ENCODE data around the gene NFRKB.

Gene NFRKB

GRCh38 chr11:129895126-129896041 lies at the start of gene NFRKB:
Gene NFRKB (minus strand): TSS chr11:129895578. CDS start chr11:129892849, 2,729 bp downstream.
- peak; percentile 57 for DNase-seq (ENCODE audit: low read depth)

- no peak for DNase-seq (ENCODE audit: low read depth)
These were observed 49.3 kb upstream of the NFRKB start for GRCh38 chr11:129944696-129945095.

GRCh38 chr11:129943036-129943435 lies 47.7 kb upstream of the NFRKB start:
- DNase-seq (ENCODE audit: low read depth), result no peak

DNA sequence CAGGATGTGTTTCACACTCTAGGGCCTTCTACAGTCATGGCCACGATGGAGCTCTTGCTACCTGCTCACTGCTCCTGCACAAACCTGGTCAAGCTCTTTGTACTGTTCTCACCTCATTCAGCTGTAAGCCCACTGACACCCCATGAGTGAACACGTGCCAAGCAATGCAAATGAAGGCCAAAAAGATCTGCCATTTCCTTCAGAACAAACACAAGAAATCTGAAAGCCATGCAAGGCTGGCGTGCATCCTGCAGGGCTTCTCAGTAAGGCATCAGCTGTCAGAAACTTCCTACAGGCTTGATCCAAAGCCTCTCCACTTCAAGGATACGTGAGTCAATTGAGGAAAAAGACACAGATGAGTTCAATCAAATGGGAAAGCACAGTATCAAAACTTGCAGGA lies 44.1 kb upstream of the NFRKB start:
- DNase-seq (ENCODE audit: low read depth), result no peak

- DNase-seq (ENCODE audit: low read depth), result no peak
These were observed 43.4 kb upstream of the NFRKB start for GRCh38 chr11:129938764-129939163.

GRCh38 chr11:129937592-129938238 lies 42.3 kb upstream of the NFRKB start:
- DNase-seq (ENCODE audit: low read depth), result no peak

DNA sequence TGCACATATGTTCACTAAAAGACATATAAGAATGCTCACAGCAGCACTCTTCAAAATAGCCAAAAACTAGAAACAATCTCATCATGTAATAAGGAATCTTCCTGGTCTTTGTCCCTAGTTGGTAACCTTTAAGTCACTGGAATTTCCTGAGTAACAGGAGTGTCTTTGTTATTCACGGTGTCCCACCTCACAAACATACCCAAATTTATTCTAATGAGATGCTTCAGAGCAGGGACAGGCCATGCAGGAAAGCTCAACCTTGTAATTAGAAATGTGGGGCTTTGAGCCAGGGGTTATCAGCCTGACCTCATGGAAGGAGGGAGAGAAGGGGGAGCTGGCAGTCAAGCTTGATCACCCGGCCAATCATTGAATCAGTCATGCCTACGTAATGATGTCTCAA lies 40.3 kb upstream of the NFRKB start:
- DNase-seq (ENCODE audit: low read depth), result no peak

- no peak for DNase-seq (ENCODE audit: low read depth)
These were observed 38.5 kb upstream of the NFRKB start for GRCh38 chr11:129933891-129934290.

GRCh38 chr11:129933262-129933661 lies 37.9 kb upstream of the NFRKB start:
- no peak for DNase-seq (ENCODE audit: low read depth)

DNA sequence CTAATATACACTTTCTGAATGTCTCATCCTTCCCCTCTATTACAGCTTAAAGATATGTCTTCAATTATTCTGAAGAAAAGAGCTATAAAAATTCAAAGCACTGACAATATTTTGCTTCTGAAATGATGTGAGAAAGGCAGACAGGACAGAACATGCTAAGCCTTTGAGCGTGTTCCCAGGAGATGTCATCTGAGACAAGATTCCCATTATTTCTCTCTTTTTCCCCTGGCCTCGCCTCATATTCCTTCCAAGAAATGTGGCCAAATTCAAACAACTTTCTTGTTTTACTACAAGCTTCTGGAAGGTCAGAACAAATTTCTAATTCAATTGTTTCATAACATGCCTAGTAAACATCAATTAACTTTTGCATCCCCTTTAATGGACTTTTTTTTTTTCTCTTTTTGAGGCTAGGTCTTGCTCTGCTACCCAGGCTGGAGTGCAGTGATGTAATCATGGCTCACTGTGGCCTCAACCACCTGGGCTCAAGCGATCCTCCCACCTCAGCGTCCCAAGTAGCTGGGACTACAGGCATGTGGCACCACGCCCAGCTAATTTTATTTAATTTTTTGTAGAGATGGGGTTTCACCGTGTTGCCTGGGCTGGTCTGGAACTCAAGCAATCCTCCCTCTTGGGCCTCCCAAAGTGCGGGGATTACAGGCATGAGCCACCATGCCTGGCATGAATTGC lies 37.1 kb upstream of the NFRKB start:
- no peak for DNase-seq (ENCODE audit: low read depth)

GRCh38 chr11:129930743-129931142 lies 35.4 kb upstream of the NFRKB start:
- DNase-seq (ENCODE audit: low read depth), result no peak

DNA sequence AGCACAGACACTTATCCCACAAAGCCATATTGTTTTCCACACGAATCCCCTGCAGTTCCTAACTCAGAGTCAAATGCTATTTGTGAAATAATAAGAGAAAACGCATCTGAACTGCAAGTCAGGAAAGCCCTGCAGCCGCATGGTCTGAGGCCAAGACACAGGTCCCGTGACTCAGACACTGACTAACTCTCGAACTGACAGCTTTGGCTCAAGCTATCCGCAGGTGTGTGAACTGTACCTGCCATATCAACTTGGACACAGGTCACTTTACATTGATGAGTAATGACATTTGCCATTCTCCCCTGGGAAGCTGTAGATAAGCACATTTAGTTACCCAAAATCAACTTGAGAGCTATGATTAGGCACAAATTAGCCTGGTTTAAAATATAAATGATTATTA lies 34.9 kb upstream of the NFRKB start:
- no peak for DNase-seq (ENCODE audit: low read depth)

DNA sequence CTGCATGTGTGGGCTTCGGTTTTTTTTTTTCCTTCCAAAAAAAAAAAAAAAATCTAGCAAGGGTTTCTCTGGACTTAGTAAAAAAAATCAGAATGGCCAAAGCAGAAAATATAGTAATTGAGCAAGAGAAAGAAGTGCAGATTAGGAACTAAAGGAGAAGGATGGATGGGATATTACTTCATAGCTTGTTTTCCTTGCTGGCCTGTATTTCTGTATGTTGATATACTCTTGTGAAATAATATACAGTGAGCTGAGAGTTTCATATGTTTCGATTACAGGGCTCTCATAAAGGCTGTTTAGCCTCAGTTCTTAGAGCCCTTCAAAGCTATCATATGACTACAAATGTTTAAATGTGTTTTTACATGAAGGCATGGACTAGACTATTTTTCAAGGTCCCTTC lies 34.3 kb upstream of the NFRKB start:
- no peak for DNase-seq (ENCODE audit: low read depth)

DNA sequence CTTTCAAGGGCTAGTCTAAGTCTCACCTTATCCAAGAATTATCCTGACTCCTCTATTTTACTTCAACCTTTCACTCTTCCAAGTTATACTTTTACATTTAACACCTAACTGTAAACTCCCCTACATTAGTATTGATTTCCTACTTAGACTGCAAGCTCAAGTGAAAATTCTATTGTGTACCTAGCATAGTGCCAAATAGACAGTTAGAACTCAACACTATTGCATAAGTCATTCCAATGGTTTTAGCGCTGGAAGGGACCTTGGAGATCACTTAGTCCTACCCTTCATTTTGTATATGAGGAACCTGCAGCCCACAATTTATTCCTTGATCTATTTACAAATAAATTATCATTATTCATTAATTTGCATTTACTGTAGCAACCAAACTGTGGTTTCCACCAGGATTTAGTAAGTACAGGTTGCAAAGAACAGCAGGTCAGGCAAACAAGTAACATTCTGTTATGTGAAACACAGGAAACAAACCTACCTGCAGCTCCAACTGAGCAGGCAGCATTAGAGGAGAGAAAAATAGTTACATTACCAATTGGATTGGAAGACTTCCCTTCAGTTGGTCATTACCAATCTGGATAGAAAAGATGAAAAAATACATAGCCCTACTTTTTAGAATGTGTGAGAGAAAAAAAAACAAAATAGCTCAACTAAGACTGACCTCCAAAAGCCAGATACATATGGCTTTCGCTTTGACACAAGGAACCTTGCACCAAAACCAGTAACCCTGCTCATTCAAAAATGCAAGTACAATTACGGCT lies 33.7 kb upstream of the NFRKB start:
- no peak for DNase-seq (ENCODE audit: low read depth)

- no peak for DNase-seq (ENCODE audit: low read depth)
These were observed 27.3 kb upstream of the NFRKB start for GRCh38 chr11:129922674-129923073.

- DNase-seq (ENCODE audit: low read depth), result no peak
These were observed 23.0 kb upstream of the NFRKB start for GRCh38 chr11:129918361-129918760.

DNA sequence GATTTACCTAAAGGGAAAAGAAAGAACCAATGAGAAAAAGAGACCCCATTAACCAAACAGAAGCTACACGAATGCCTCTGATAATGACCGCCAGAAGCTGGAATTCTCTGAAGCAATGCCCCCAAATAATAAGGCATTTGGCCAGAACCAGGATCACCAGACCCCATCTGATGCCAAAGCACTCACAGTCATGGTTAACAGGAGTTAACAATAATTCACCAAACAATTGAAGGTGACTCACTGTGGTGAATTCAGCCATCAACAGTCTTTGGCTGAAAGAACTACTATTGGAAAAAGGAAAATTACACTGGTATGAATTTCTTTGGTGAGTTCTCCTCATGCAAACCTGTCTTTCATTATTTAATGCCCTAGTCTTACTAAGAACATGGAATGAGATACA lies 21.9 kb upstream of the NFRKB start:
- DNase-seq (ENCODE audit: low read depth), result no peak

- no peak for DNase-seq (ENCODE audit: low read depth)
These were observed 15.9 kb upstream of the NFRKB start for GRCh38 chr11:129911298-129911697.

GRCh38 chr11:129910360-129910759 lies 15.0 kb upstream of the NFRKB start:
- no peak for DNase-seq (ENCODE audit: low read depth)

DNA sequence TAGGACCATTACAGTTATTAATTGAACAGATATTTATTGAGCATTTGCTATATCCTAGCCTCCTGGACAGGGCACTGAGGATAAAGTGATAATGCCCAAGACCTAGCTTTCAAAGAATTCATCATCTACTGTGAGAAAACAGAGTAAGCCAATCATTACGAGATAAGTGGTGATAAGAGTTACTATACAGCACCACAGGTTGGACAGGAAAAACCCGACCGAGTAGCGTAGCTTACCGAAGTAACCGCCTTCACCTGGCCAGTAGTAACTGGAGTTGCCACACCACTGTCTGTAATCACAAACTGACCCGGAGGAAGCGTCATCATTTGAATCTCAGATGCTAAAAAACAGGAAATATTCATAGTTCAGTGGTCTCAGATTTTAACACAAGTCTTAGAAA lies 10.0 kb upstream of the NFRKB start:
- no peak for DNase-seq (ENCODE audit: low read depth)

GRCh38 chr11:129896062-129896461 lies 684 bp upstream of the NFRKB start:
- DNase-seq (ENCODE audit: low read depth), result no peak

All from fibroblast of gingiva (primary cell).